ENCODE data around the gene ADAMTSL5. TPM values are rescaled to one million over a fixed set of nuclear protein-coding genes. Genes with fewer than 3 reads are reported as not detected.
A peak's percentile ranks its signal among the peaks of the same experiment; 100 is the strongest.

The ADAMTSL5 gene
- total RNA-seq, 4 donors from 2014 or later: 1.3 to 9.7 (median 3.6) TPM

- Histone ChIP-seq H3K36me3 (peaks cover 0 to 28% of the 10 kb centered on the region in 2 donors), H3K4me1 (peaks cover 14 to 60% (median 38%) of the 10 kb centered on the region in 3 donors), H3K4me3 (no peak overlapping the region), H3K9me3 (no peaks in the 10 kb centered on the region), H3K27me3 (peaks cover 80% of the 10 kb centered on the region), H3K27ac (no peak overlapping the region)
- no peak for TF ChIP-seq CTCF (IDR thresholded peaks at IDR 0.05)
- no CpG with 5 or more reads among the region's 41 CpGs for WGBS, 2 donors (ENCODE audit: low coverage in 1 of 2)
- ATAC-seq: no peak
Observed at GRCh38 chr19:1466018-1466460, 46.8 kb downstream of the ADAMTSL5 start.

- H3K36me3 ChIP-seq: peaks cover 0 to 34% of the 10 kb centered on the region in 2 donors
- no CpG with 5 or more reads among the region's 83 CpGs for WGBS, 2 donors (ENCODE audit: low coverage in 1 of 2)
- H3K27me3 ChIP-seq: peaks cover 74% of the 10 kb centered on the region
- H3K4me1 ChIP-seq: peaks cover 11 to 53% (median 32%) of the 10 kb centered on the region in 3 donors
- no peak overlapping the region for H3K27ac ChIP-seq
- TF ChIP-seq POLR2AphosphoS5 (IDR thresholded peaks at IDR 0.05) (no peak), CTCF (IDR thresholded peaks at IDR 0.05) (peak in 3 of 4 experiments; percentile 9 to 52 (median 14))
- no peak for ATAC-seq
- H3K9me3 ChIP-seq: no peaks in the 10 kb centered on the region
- no peak overlapping the region for H3K4me3 ChIP-seq
Observed at GRCh38 chr19:1465191-1466016, 47.4 kb downstream of the ADAMTSL5 start.

GRCh38 chr19:1461862-1462261 is 51.0 kb downstream of the ADAMTSL5 start:
- no peak for TF ChIP-seq POLR2A (IDR thresholded peaks at IDR 0.05)
- no peak for TF ChIP-seq POLR2AphosphoS5 (IDR thresholded peaks at IDR 0.05)
- TF ChIP-seq EP300 (IDR thresholded peaks at IDR 0.05): no peak
- TF ChIP-seq CTCF (IDR thresholded peaks at IDR 0.05): no peak
- Histone ChIP-seq H3K27me3 (peaks cover 55% of the 10 kb centered on the region), H3K4me3 (no peak overlapping the region), H3K9me3 (no peaks in the 10 kb centered on the region), H3K4me1 (peaks cover 0 to 22% (median 2%) of the 10 kb centered on the region in 3 donors), H3K36me3 (peaks cover 0 to 44% of the 10 kb centered on the region in 2 donors), H3K27ac (no peak overlapping the region)
- no peak for ATAC-seq
- WGBS, 2 donors (ENCODE audit: low coverage in 1 of 2): 85% methylated on average over 4 of the region's 24 CpGs; no CpG with 5 or more reads in 1 of the 2 donors

- Histone ChIP-seq H3K4me3 (no peak overlapping the region), H3K9me3 (no peaks in the 10 kb centered on the region), H3K4me1 (peaks cover 0 to 22% (median 2%) of the 10 kb centered on the region in 3 donors), H3K27ac (no peak overlapping the region), H3K27me3 (peaks cover 55% of the 10 kb centered on the region), H3K36me3 (peaks cover 0 to 29% of the 10 kb centered on the region in 2 donors)
- no peak for TF ChIP-seq CTCF (IDR thresholded peaks at IDR 0.05)
- no peak for TF ChIP-seq POLR2AphosphoS5 (IDR thresholded peaks at IDR 0.05)
- TF ChIP-seq EP300 (IDR thresholded peaks at IDR 0.05): no peak
- TF ChIP-seq POLR2A (IDR thresholded peaks at IDR 0.05): no peak
- WGBS, 2 donors (ENCODE audit: low coverage in 1 of 2): 60 to 100% methylated on average over 1 of the region's 36 CpGs
- ATAC-seq: no peak
Observed at GRCh38 chr19:1460033-1460995, 52.5 kb downstream of the ADAMTSL5 start.

Measured in gastroesophageal sphincter (tissue), 4 donors.